Endodermal cell (in vitro differentiated cells): ENCODE measurements around the gene BORCS8. TPM values are rescaled to one million over a fixed set of nuclear protein-coding genes. Genes with fewer than 3 reads are reported as not detected.
A peak's percentile ranks its signal among the peaks of the same experiment; 100 is the strongest.

Experiments
- DNase-seq: peaks from one replicate; pipeline ENCODE4 v3.0.0-alpha.2; 2017
- H3K27ac ChIP-seq: 2 replicates; pipeline ENCODE4 v1.5.1; 2013; ENCODE audit warnings: mild to moderate bottlenecking, low read depth, low read length, moderate library complexity
- H3K27me3 ChIP-seq: 2 replicates; pipeline ENCODE4 v1.6.1; 2013; ENCODE audit warnings: mild to moderate bottlenecking, low read length, moderate library complexity; ENCODE audit not compliant: insufficient read depth, control insufficient read depth, poor library complexity, severe bottlenecking
- H3K36me3 ChIP-seq: 2 replicates; pipeline ENCODE4 v1.7.0; 2013; ENCODE audit warnings: mild to moderate bottlenecking, low read length, moderate library complexity; ENCODE audit not compliant: control insufficient read depth, insufficient read depth
- H3K4me1 ChIP-seq: one replicate; pipeline ENCODE4 v1.7.0; 2013; ENCODE audit warnings: low read length; ENCODE audit not compliant: control insufficient read depth, insufficient read depth
- H3K4me3 ChIP-seq: 2 replicates; pipeline ENCODE4 v1.5.1; 2013; ENCODE audit warnings: mild to moderate bottlenecking, low read length, moderate library complexity
- H3K9ac ChIP-seq: 2 replicates; pipeline ENCODE4 v1.6.1; 2013; ENCODE audit warnings: mild to moderate bottlenecking, low read length, moderate library complexity; ENCODE audit not compliant: poor library complexity, severe bottlenecking; ENCODE audit errors: extremely low read depth
- H3K9me3 ChIP-seq: 2 replicates; pipeline ENCODE4 v1.6.1; 2013; ENCODE audit warnings: mild to moderate bottlenecking, low read length, moderate library complexity; ENCODE audit not compliant: control insufficient read depth
- H3K27ac Mint-ChIP-seq: 2 replicates; pipeline ENCODE4 v1.8.0; 2020; ENCODE audit warnings: mixed read lengths
- H3K27me3 Mint-ChIP-seq: 2 replicates; pipeline ENCODE4 v1.8.0; 2021; ENCODE audit warnings: mild to moderate bottlenecking, mixed read lengths; ENCODE audit not compliant: insufficient read depth
- H3K36me3 Mint-ChIP-seq: 2 replicates; pipeline ENCODE4 v1.8.0; 2020; ENCODE audit warnings: low read depth, mixed read lengths
- H3K4me1 Mint-ChIP-seq: 2 replicates; pipeline ENCODE4 v1.8.0; 2020; ENCODE audit warnings: mixed read lengths
- H3K4me3 Mint-ChIP-seq: 2 replicates; pipeline ENCODE4 v1.8.0; 2020; ENCODE audit warnings: mild to moderate bottlenecking, moderate library complexity, mixed read lengths
- H3K9me3 Mint-ChIP-seq: 2 replicates; pipeline ENCODE4 v1.8.0; 2020; ENCODE audit warnings: mild to moderate bottlenecking, mixed read lengths
- WGBS, 2 experiments: methylation state at CpG; one replicate each; pipeline versions ENCODE4 v1.1.5 to v1.1.7; 2013; ENCODE audit warnings: missing lambda C conversion rate in 2 of 2, mixed read lengths in 1 of 2; ENCODE audit not compliant: insufficient coverage in 1 of 2, insufficient read length in 1 of 2; 5-methylcytosine and 5-hydroxymethylcytosine counted together
- total RNA-seq, 2 donors: library from RNA; stranded (reverse); fragmentation: NEBNext Ultra II Directional in 1 of 2; extraction: Animal tissue kit (Norgen Biotek cat#: 25700) in 1 of 2; gene quantifications; 2 replicates in 1 of 2; 3 replicates in 1 of 2; pipeline ENCODE4 v1.2.1, GENCODE V29; 2021
- TF ChIP-seq, protein P1 (sequence below): fragments of 200-600 bp; sonication (generic); conservative IDR thresholded peaks from 2 replicates; pipeline ENCODE4 v1.5.0; 2021; ENCODE audit warnings: antibody characterized with exemption, mild to moderate bottlenecking

The BORCS8 gene
- total RNA-seq, 2 donors from 2014 or later, result 22.6 to 34.3 TPM

DNA sequence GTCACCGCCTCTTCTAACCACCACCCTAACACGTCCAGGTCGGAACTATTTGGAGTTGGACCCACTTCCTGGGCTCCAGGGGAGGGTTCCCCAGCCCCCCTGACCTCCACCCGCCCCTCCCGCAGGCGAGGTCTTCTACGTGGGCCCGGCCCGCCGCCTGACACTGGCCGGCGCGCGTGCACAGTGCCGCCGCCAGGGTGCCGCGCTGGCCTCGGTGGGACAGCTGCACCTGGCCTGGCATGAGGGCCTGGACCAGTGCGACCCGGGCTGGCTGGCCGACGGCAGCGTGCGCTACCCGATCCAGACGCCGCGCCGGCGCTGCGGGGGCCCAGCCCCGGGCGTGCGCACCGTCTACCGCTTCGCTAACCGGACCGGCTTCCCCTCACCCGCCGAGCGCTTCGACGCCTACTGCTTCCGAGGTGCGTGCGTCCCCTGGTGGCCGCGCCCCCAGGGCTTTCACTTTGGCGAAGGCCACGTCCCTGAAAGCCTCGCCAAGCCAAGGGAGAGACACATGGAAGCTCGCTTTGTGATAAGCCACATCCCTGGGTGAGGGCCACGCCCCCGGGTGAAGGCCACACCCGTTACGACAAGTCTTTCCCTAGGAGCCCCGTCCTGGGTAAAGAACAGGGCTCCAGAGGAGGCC is 33.0 kb upstream of the BORCS8 start:
- 4% methylated on average over 26 to 59 of the region's 59 CpGs for WGBS, 2 experiments
- Mint-ChIP-seq H3K4me1 (no peaks in the 10 kb centered on the region), H3K9me3 (no peaks in the 10 kb centered on the region), H3K27ac (no peak overlapping the region), H3K27me3 (peaks cover 66% of the 10 kb centered on the region), H3K36me3 (no peaks in the 10 kb centered on the region), H3K4me3 (peak overlapping the region; percentile 33)
- Histone ChIP-seq H3K9me3 (no peaks in the 10 kb centered on the region), H3K9ac (no peak overlapping the region), H3K27me3 (peaks cover 54% of the 10 kb centered on the region), H3K4me3 (peak overlapping the region; percentile 35), H3K36me3 (no peaks in the 10 kb centered on the region), H3K27ac (no peak overlapping the region), H3K4me1 (no peaks in the 10 kb centered on the region)
- DNase-seq, result peak; percentile 97
- TF ChIP-seq, protein P1, sequence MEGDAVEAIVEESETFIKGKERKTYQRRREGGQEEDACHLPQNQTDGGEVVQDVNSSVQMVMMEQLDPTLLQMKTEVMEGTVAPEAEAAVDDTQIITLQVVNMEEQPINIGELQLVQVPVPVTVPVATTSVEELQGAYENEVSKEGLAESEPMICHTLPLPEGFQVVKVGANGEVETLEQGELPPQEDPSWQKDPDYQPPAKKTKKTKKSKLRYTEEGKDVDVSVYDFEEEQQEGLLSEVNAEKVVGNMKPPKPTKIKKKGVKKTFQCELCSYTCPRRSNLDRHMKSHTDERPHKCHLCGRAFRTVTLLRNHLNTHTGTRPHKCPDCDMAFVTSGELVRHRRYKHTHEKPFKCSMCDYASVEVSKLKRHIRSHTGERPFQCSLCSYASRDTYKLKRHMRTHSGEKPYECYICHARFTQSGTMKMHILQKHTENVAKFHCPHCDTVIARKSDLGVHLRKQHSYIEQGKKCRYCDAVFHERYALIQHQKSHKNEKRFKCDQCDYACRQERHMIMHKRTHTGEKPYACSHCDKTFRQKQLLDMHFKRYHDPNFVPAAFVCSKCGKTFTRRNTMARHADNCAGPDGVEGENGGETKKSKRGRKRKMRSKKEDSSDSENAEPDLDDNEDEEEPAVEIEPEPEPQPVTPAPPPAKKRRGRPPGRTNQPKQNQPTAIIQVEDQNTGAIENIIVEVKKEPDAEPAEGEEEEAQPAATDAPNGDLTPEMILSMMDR, result peak; percentile 89

DNA sequence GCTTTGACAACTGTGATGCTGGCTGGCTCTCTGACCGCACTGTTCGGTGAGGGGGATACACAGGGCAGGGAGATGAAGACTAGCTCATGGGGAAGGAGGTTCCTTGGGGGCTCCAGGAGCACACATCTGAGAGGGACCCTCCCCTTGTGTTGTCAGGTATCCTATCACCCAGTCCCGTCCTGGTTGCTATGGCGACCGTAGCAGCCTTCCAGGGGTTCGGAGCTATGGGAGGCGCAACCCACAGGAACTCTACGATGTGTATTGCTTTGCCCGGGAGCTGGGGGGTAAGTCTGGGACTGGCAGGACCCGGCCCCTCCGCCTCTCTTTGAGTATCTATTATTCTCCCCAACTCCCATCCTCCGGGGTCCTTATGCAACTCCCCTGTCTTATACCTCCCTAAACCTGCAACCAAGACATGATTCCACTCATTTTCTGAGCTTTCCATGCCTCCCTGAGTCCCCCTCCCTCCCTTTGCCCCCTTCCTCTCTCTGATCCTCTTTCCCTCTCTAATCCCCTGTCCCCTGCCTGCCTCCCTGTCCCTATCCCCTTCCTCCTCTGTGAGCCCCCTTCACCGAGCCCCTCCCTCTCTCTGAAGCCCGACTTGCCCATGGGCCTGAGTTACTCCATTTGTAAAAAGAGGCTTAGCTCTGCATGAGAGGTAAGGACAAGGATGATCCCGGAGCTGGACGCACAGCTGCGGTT is 32.3 kb upstream of the BORCS8 start:
- no peak for DNase-seq
- WGBS, 2 experiments, result 68 to 92% methylated on average over 7 to 17 of the region's 17 CpGs
- Histone ChIP-seq H3K4me3 (peak overlapping the region; percentile 35), H3K9me3 (no peaks in the 10 kb centered on the region), H3K27ac (no peak overlapping the region), H3K4me1 (no peaks in the 10 kb centered on the region), H3K27me3 (peaks cover 50% of the 10 kb centered on the region), H3K9ac (no peak overlapping the region), H3K36me3 (no peaks in the 10 kb centered on the region)
- H3K9me3 Mint-ChIP-seq, result no peaks in the 10 kb centered on the region
- peak overlapping the region; percentile 33 for H3K4me3 Mint-ChIP-seq
- no peaks in the 10 kb centered on the region for H3K36me3 Mint-ChIP-seq
- H3K27ac Mint-ChIP-seq, result no peak overlapping the region
- H3K27me3 Mint-ChIP-seq, result peaks cover 63% of the 10 kb centered on the region
- H3K4me1 Mint-ChIP-seq, result no peaks in the 10 kb centered on the region
- TF ChIP-seq, protein P1, result no peak

DNA sequence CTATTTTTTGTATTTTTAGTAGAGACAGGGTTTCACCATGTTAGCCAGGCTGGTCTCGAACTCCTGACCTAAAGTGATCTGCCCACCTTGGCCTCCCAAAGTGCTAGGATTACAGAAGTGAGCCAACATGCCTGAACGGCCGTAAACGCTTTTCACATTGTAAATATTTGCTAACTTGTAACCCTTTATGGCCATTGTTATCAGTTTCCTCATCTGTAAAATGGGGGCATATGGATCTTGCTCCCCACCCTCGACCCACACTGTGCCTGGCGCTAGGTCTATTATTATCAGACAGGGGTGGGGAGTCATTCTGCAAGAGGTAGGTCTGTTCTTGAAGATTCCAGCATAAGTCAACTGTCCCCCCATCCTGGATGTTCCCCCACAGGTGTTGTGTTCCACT is 31.7 kb upstream of the BORCS8 start:
- H3K27ac Mint-ChIP-seq, result no peak overlapping the region
- H3K9me3 Mint-ChIP-seq, result no peaks in the 10 kb centered on the region
- H3K27me3 ChIP-seq, result peaks cover 45% of the 10 kb centered on the region
- no peak overlapping the region for H3K9ac ChIP-seq
- WGBS, 2 experiments, result 89 to 94% methylated on average over 6 of the region's 6 CpGs
- H3K4me1 Mint-ChIP-seq, result no peaks in the 10 kb centered on the region
- H3K4me3 ChIP-seq, result no peak overlapping the region
- H3K27me3 Mint-ChIP-seq, result peaks cover 57% of the 10 kb centered on the region
- no peaks in the 10 kb centered on the region for H3K36me3 Mint-ChIP-seq
- H3K27ac ChIP-seq, result no peak overlapping the region
- H3K4me1 ChIP-seq, result no peaks in the 10 kb centered on the region
- TF ChIP-seq, protein P1, result no peak
- H3K36me3 ChIP-seq, result no peaks in the 10 kb centered on the region
- H3K9me3 ChIP-seq, result no peaks in the 10 kb centered on the region
- H3K4me3 Mint-ChIP-seq, result no peak overlapping the region
- DNase-seq, result no peak
